ENCODE data around the gene FOXO6. TPM values are rescaled to one million over a fixed set of nuclear protein-coding genes. Genes with fewer than 3 reads are reported as not detected.

The FOXO6 gene
- polyA plus RNA-seq, 1 of the 3 experiments (the other 2 are of a cell fraction), result 0.35 TPM

- CTCF ChIA-PET, result interaction anchor here (1.3 to 1.4 kb wide), 2 partner anchors 27 to 74 kb away, joined by 3 read pairs; partner anchors contain the start of gene FOXO6
- no peak overlapping the region for H3K4me3 ChIP-seq (ENCODE audit: low read depth in 2 of 2, low read length in 1 of 2)
- peaks cover 3% of the 10 kb centered on the region for H3F3A ChIP-seq (replicated peaks; ENCODE audit: insufficient read depth)
- TF ChIP-seq TCF12 (IDR thresholded peaks at IDR 0.05) (no peak), RCOR1 (IDR thresholded peaks at IDR 0.05; ENCODE audit: low read length) (no peak), GABPA (IDR thresholded peaks at IDR 0.05; ENCODE audit: low read depth) (no peak), MAX (IDR thresholded peaks at IDR 0.05; ENCODE audit: low read depth) (no peak), GATA2 (CRISPR knock-in tag; IDR thresholded peaks at IDR 0.05) (no peak), MEF2A (IDR thresholded peaks at IDR 0.05; ENCODE audit: borderline replicate concordance, low read depth) (no peak), MXI1 (IDR thresholded peaks at IDR 0.05; ENCODE audit: low read depth, low read length) (no peak), USF1 (IDR thresholded peaks at IDR 0.05; ENCODE audit: borderline replicate concordance, low read depth) (no peak), RAD21 (IDR thresholded peaks at IDR 0.05; ENCODE audit: low read length) (no peak)
- H3K4me1 ChIP-seq (ENCODE audit: control insufficient read depth in 1 of 2, insufficient read depth in 2 of 2, low read depth in 1 of 2, low read length in 1 of 2), result peaks cover 7 to 40% of the 10 kb centered on the region in 2 experiments; a peak in 1 of 4 replicates
- H3K27me3 ChIP-seq (ENCODE audit: insufficient read depth), result no peaks in the 10 kb centered on the region
- no peaks in the 10 kb centered on the region for H3K9me3 ChIP-seq
- WGBS (ENCODE audit: low lambda C conversion rate), result 87% methylated on average over 6 of the region's 6 CpGs
- H3K79me2 ChIP-seq (ENCODE audit: insufficient read depth), result no peaks in the 10 kb centered on the region
- DNase-seq, result no peak
- POLR2A ChIA-PET, result no interaction called here
- no peaks in the 10 kb centered on the region for H4K20me1 ChIP-seq (ENCODE audit: insufficient read depth)
- H3K27ac ChIP-seq (ENCODE audit: low read depth in 2 of 2, low read length in 1 of 2), result no peak overlapping the region
- H3K9me2 ChIP-seq, result no peaks in the 10 kb centered on the region
- H3K36me3 ChIP-seq (replicated peaks in 1 of 2; ENCODE audit: control insufficient read depth in 1 of 2, insufficient read depth in 2 of 2, low read length in 1 of 2), result no peaks in the 10 kb centered on the region
- no peak overlapping the region for H3K4me2 ChIP-seq
- no peak overlapping the region for H2AFZ ChIP-seq (ENCODE audit: low read depth)
- no peak overlapping the region for H3K9ac ChIP-seq
Measured at GRCh38 chr1:41388510-41388909, 27.3 kb downstream of the FOXO6 start.

- H3K4me1 ChIP-seq (ENCODE audit: control insufficient read depth in 1 of 2, insufficient read depth in 2 of 2, low read depth in 1 of 2, low read length in 1 of 2), result peaks cover 7 to 45% of the 10 kb centered on the region in 2 experiments; a peak in 1 of 4 replicates
- no peaks in the 10 kb centered on the region for H3K36me3 ChIP-seq (replicated peaks in 1 of 2; ENCODE audit: control insufficient read depth in 1 of 2, insufficient read depth in 2 of 2, low read length in 1 of 2)
- no peaks in the 10 kb centered on the region for H3K79me2 ChIP-seq (ENCODE audit: insufficient read depth)
- ChIA-PET CTCF (interaction anchor here (1.4 kb wide), 1 partner anchor 74 kb away, joined by 3 read pairs; no protein-coding TSS in a partner anchor), POLR2A (no interaction called here)
- no peak overlapping the region for H3K27ac ChIP-seq (ENCODE audit: low read depth in 2 of 2, low read length in 1 of 2)
- no peaks in the 10 kb centered on the region for H3K9me3 ChIP-seq
- H4K20me1 ChIP-seq (ENCODE audit: insufficient read depth), result no peaks in the 10 kb centered on the region
- H2AFZ ChIP-seq (ENCODE audit: low read depth), result no peak overlapping the region
- H3K9ac ChIP-seq, result no peak overlapping the region
- no peaks in the 10 kb centered on the region for H3K27me3 ChIP-seq (ENCODE audit: insufficient read depth)
- 100% methylated on average over 2 of the region's 2 CpGs for WGBS (ENCODE audit: low lambda C conversion rate)
- no peak overlapping the region for H3K4me2 ChIP-seq
- peaks cover 3% of the 10 kb centered on the region for H3F3A ChIP-seq (replicated peaks; ENCODE audit: insufficient read depth)
- TF ChIP-seq EZH2phosphoT487 (IDR thresholded peaks at IDR 0.05; ENCODE audit: borderline replicate concordance, low read depth) (no peak), RAD21 (IDR thresholded peaks at IDR 0.05; ENCODE audit: low read length) (no peak), RXRA (IDR thresholded peaks at IDR 0.05; ENCODE audit: borderline replicate concordance, low read depth) (no peak), PBX3 (IDR thresholded peaks at IDR 0.05) (no peak), MAX (IDR thresholded peaks at IDR 0.05; ENCODE audit: low read depth) (no peak), TAF1 (IDR thresholded peaks at IDR 0.05; ENCODE audit: borderline replicate concordance, low read depth, low read length) (no peak), USF1 (IDR thresholded peaks at IDR 0.05; ENCODE audit: borderline replicate concordance, low read depth) (no peak), ELF1 (IDR thresholded peaks at IDR 0.05) (no peak), TEAD4 (IDR thresholded peaks at IDR 0.05; ENCODE audit: borderline replicate concordance, insufficient read depth) (no peak)
- H3K9me2 ChIP-seq, result no peaks in the 10 kb centered on the region
- H3K4me3 ChIP-seq (ENCODE audit: low read depth in 2 of 2, low read length in 1 of 2), result no peak overlapping the region
- DNase-seq, result no peak
Measured at GRCh38 chr1:41389009-41389408, 27.8 kb downstream of the FOXO6 start.
